Placental epithelial cell (primary cell): Measurements from ENCODE around the gene EVI2A. TPM values are rescaled to one million over a fixed set of nuclear protein-coding genes. Genes with fewer than 3 reads are reported as not detected.

Experiments
- total RNA-seq: library from RNA; depleted of rRNA; stranded (reverse); fragments of >200 nt; gene quantifications from 2 replicates; pipeline ENCODE4 v1.2.3, GENCODE V29; 2012

EVI2A gene, protein sequence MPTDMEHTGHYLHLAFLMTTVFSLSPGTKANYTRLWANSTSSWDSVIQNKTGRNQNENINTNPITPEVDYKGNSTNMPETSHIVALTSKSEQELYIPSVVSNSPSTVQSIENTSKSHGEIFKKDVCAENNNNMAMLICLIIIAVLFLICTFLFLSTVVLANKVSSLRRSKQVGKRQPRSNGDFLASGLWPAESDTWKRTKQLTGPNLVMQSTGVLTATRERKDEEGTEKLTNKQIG
- 0.39 TPM in 1 of 2 replicates, not detected in the other for total RNA-seq

DNA sequence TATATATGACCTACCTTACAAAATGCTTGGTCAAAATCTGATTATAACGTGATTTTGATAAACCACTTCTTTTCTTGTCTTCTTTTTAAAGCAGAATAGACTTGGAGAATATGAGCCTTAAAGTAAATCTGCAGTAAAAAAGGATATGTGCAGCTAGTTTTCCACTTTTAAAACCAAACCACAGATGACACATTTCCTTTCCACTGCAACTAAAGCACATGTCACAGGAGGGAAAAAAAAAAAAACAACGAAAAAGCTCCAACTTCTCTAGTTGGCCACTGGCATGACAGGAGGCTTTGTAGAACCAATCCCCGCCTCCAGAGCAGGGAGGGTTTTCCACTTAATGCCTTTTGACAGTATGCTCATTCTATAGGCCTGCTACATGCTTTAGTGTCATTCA is at the start of gene EVI2A:
Gene EVI2A, minus strand, starts transcription at position 142 of the 400 bp plus-strand sequence. CDS start 2,609 bp downstream, outside the sequence.

GRCh38 chr17:31313982-31314781 is 7.2 kb downstream of the EVI2A start, which contains the start of gene EVI2B:
Gene EVI2B (minus strand): TSS chr17:31314054. CDS start chr17:31305609, 8,445 bp downstream.

GRCh38 chr17:31297090-31297489 is 24.3 kb downstream of the EVI2A start, which contains the start of gene OMG:
Gene OMG (minus strand): TSS chr17:31297239. CDS start chr17:31296331, 908 bp downstream.

Other genes with a start within 250 kb of the EVI2A start
- 43.6 and 47.7 TPM in 2 replicates for gene NF1, start 226.6 kb downstream of the EVI2A start, total RNA-seq
- gene OMG, start 24.4 kb downstream of the EVI2A start, total RNA-seq = not detected in 2 replicates
- gene EVI2B, start 7.6 kb downstream of the EVI2A start, total RNA-seq = not detected in 2 replicates
- 17.3 and 24.5 TPM in 2 replicates for gene RAB11FIP4, start 70.1 kb upstream of the EVI2A start, total RNA-seq